PC-9 (cell line): Measurements from ENCODE around the gene CRYGN. TPM values are rescaled to one million over a fixed set of nuclear protein-coding genes. Genes with fewer than 3 reads are reported as not detected.

Experiments
- BruUV-seq: library from RNA; stranded (reverse); fragments of 400-500 nt; replicated peaks from 2 replicates; lab custom pipeline; 2021; lab: Mats Ljungman, UMichigan
- CTCF ChIA-PET: fragments of 300-600 bp; sonication (Branson Sonifier 250); formaldehyde crosslinking; loops from one replicate; lab custom pipeline; 2022; ENCODE audit warnings: antibody characterized with exemption; lab: Charles Lee
- POLR2A ChIA-PET: fragments of 300-600 bp; sonication (Branson Sonifier 250); formaldehyde crosslinking; loops from one replicate; lab custom pipeline; 2022; ENCODE audit warnings: antibody characterized with exemption; ENCODE audit not compliant: unreplicated experiment; lab: Charles Lee
- DNase-seq, 2 experiments: peaks; one replicate each; pipeline versions ENCODE4 v3.0.0 to v3.0.0-alpha.2; 2015 to 2022; ENCODE audit warnings: mixed read lengths in 1 of 2
- H2AFZ ChIP-seq: fragments of 200-600 bp; sonication (generic); 2 replicates; pipeline ENCODE4 v1.8.1; 2017; ENCODE audit warnings: antibody characterized with exemption
- H3F3A ChIP-seq: fragments of 200-600 bp; sonication (generic); 2 replicates; pipeline ENCODE4 v1.8.1; 2017; ENCODE audit warnings: antibody characterized with exemption, mild to moderate bottlenecking, low read depth; ENCODE audit not compliant: insufficient read depth
- H3K27ac ChIP-seq: fragments of 200-600 bp; sonication (generic); 2 replicates; pipeline ENCODE4 v1.6.1; 2016; ENCODE audit warnings: mixed run types
- H3K27me3 ChIP-seq: fragments of 200-600 bp; sonication (generic); 2 replicates; pipeline ENCODE4 v1.6.1; 2016; ENCODE audit warnings: low read depth, mixed run types; ENCODE audit not compliant: insufficient read depth
- H3K36me3 ChIP-seq: fragments of 200-600 bp; sonication (generic); 2 replicates; pipeline ENCODE4 v1.6.1; 2016; ENCODE audit warnings: low read depth, mixed run types
- H3K4me1 ChIP-seq: fragments of 200-600 bp; sonication (generic); replicated peaks from 2 replicates; pipeline ENCODE4 v1.6.1; 2016; ENCODE audit warnings: mixed run types; ENCODE audit not compliant: insufficient read depth
- H3K4me2 ChIP-seq: fragments of 200-600 bp; sonication (generic); 2 replicates; pipeline ENCODE4 v1.6.1; 2017; ENCODE audit warnings: mixed run types
- H3K4me3 ChIP-seq: fragments of 200-600 bp; sonication (generic); 2 replicates; pipeline ENCODE4 v1.6.1; 2016; ENCODE audit warnings: mixed run types
- H3K79me2 ChIP-seq: fragments of 200-600 bp; sonication (generic); 2 replicates; pipeline ENCODE4 v1.6.1; 2017; ENCODE audit warnings: low read depth, mixed run types
- H3K9me2 ChIP-seq: fragments of 200-600 bp; sonication (generic); 2 replicates; pipeline ENCODE4 v1.8.1; 2017; ENCODE audit warnings: mild to moderate bottlenecking; ENCODE audit not compliant: insufficient read depth
- H3K9me3 ChIP-seq: fragments of 200-600 bp; sonication (generic); 2 replicates; pipeline ENCODE4 v1.8.1; 2016; ENCODE audit warnings: low read depth; ENCODE audit not compliant: insufficient read depth
- H4K20me1 ChIP-seq: fragments of 200-600 bp; sonication (generic); 2 replicates; pipeline ENCODE4 v1.8.1; 2017; ENCODE audit not compliant: insufficient read depth
- EZH2 ChIP-seq: fragments of 200-600 bp; sonication (generic); IDR thresholded peaks from 2 replicates; pipeline ENCODE4 v1.8.0; 2017; ENCODE audit warnings: antibody characterized with exemption, low read depth
- intact Hi-C: fragments of 100-400 bp; cut with micrococcal nuclease; formaldehyde crosslinking; loops from one replicate; pipeline ENCODE4 v1.10.0; 2022; ENCODE audit not compliant: unreplicated experiment
- total RNA-seq: library from RNA; stranded (reverse); gene quantifications from 2 replicates; pipeline ENCODE4 v1.2.3, GENCODE V29; 2021
- TF ChIP-seq, protein P1 (sequence below): fragments of 200-600 bp; sonication (generic); conservative IDR thresholded peaks from 2 replicates; pipeline ENCODE4 v1.6.1; 2017; ENCODE audit warnings: mixed run types, antibody characterized with exemption, mild to moderate bottlenecking, moderate library complexity

The CRYGN gene
- total RNA-seq, 1 experiment from 2014 or later: 1.0 TPM

DNA sequence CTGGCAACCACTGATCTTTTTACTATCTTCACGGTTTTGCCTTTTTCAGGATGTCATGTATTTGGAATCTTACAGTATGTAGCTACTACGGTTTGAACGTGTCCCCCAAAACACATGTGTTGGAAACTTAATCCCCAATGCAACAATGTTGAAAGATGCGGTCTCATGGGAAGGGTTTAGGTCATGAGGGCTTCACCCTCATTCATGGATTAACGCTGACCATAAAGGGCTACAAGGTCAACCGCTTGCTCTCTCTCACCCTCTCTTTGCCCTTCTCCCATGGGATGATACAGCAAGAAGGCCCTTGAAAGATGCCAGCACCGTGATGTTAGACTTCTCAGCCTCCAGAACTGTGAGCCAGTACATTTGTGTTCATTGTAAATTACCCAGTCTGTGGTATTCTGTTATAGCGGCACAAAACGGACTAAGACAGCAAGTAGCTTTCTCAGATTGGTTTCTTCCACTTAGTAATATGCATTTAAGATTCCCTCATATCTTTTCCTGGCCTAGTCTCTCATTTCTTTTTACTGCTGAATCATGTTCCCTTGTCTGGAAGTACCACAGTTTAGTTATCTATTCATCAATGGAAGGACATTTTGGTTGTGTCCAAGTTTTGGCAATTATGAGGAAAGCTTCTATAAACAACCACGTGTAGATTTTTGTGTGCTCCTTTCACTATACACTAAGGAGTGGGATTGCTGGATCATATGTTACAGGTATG is 3.0 kb upstream of the CRYGN start:
- ChIA-PET POLR2A (interaction anchor here (0.7 kb wide), 1 partner anchor 128 kb away, joined by 6 read pairs; no protein-coding TSS in a partner anchor), CTCF (interaction anchor here (0.6 kb wide), 3 partner anchors 7 to 33 kb away, joined by 3 to 9 read pairs (median 4); no protein-coding TSS in a partner anchor)
- Histone ChIP-seq H3K36me3 (no peaks in the 10 kb centered on the region), H3K4me1 (no peaks in the 10 kb centered on the region), H3K4me3 (no peak overlapping the region), H3K27ac (no peak overlapping the region), H4K20me1 (no peaks in the 10 kb centered on the region), H3K9me2 (no peaks in the 10 kb centered on the region), H3K4me2 (no peak overlapping the region), H2AFZ (no peak overlapping the region), H3K79me2 (no peaks in the 10 kb centered on the region), H3K27me3 (peaks cover 10% of the 10 kb centered on the region; the same call in 1 of the 2 replicates), H3K9me3 (no peaks in the 10 kb centered on the region), H3F3A (no peaks in the 10 kb centered on the region)
- no TSS peak for BruUV-seq
- TF ChIP-seq, protein P1, sequence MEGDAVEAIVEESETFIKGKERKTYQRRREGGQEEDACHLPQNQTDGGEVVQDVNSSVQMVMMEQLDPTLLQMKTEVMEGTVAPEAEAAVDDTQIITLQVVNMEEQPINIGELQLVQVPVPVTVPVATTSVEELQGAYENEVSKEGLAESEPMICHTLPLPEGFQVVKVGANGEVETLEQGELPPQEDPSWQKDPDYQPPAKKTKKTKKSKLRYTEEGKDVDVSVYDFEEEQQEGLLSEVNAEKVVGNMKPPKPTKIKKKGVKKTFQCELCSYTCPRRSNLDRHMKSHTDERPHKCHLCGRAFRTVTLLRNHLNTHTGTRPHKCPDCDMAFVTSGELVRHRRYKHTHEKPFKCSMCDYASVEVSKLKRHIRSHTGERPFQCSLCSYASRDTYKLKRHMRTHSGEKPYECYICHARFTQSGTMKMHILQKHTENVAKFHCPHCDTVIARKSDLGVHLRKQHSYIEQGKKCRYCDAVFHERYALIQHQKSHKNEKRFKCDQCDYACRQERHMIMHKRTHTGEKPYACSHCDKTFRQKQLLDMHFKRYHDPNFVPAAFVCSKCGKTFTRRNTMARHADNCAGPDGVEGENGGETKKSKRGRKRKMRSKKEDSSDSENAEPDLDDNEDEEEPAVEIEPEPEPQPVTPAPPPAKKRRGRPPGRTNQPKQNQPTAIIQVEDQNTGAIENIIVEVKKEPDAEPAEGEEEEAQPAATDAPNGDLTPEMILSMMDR: no peak
- TF ChIP-seq EZH2: no peak
- intact Hi-C loops: no loop called here
- no peak for DNase-seq

DNA sequence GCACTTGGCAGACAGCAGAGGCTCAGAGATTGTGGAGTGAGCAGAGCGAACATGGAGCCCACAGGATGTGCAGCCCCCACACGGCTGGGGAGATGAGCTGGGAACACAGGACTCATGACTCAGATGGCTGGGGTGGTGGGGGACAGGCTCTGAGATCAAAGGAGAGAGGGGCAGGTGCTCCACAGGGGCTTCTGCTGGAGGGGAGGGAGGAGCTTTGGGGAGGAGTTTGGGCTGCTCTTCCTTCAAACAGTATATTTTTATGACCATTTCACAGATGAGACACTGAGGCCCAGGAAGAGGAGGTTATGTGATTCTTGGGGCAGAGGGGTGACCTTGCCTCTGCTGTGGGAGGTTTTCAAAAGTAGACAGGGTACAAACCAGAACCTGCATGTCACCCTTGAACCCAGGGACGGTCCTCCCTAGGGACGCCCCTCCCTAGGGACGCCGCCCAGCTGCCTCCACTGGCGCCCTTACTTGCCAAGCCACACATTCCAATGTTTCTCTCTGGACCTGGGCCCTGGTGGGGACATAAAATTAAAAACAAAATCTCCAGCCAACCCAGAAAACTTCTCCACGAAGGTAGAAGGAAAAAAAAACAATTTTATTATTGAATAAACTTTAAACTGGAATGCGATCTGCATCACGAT is 981 bp upstream of the CRYGN start:
- no peaks in the 10 kb centered on the region for H3K9me3 ChIP-seq
- H3F3A ChIP-seq: no peaks in the 10 kb centered on the region
- peaks cover 10% of the 10 kb centered on the region; the same call in 1 of the 2 replicates for H3K27me3 ChIP-seq
- no peaks in the 10 kb centered on the region for H3K36me3 ChIP-seq
- no peak overlapping the region for H3K4me2 ChIP-seq
- DNase-seq: no peak
- H4K20me1 ChIP-seq: no peaks in the 10 kb centered on the region
- no TSS peak for BruUV-seq
- H3K27ac ChIP-seq: no peak overlapping the region
- H3K4me3 ChIP-seq: no peak overlapping the region
- intact Hi-C loops: no loop called here
- H3K9me2 ChIP-seq: no peaks in the 10 kb centered on the region
- no peak for TF ChIP-seq EZH2
- TF ChIP-seq, protein P1: no peak
- no peaks in the 10 kb centered on the region for H3K79me2 ChIP-seq
- POLR2A ChIA-PET: no interaction called here
- no peak overlapping the region for H2AFZ ChIP-seq
- CTCF ChIA-PET: no interaction called here
- no peaks in the 10 kb centered on the region for H3K4me1 ChIP-seq

DNA sequence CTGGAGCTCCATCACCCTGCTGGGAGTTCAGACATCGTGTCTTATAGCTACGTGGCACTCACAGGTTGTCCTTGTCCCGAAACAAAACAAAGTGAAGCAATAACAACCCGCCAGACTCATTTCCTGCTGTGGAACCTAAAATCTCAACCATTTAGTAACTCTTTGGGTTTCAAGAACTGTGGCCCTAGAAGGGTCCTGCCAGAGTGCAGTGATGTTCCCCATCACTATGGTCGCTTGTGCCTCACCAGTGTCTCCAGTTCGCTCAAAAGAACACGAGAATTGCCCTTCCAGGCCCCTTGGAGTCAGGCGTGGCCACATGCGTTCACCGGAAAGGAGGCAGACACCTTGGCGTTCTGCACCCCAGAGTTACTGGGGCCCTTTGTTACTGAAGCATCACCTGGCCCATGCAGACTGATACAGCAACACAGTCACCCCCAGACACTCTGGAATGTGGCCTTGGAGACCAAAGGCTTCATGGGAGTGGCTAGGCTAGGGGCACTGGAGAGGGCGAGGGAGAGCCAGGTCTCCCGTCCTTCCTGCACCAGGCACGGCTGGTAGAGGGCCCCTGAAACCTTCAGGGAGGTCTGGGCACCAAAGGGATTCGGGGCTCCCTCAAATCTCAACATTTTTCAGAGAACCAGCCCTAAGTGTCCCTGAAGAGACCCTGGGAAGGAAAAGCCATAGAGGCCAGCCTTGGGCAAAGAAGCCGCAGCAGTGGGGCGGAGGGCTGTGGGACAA is 908 bp downstream of the CRYGN start:
- H3K79me2 ChIP-seq: no peaks in the 10 kb centered on the region
- no peaks in the 10 kb centered on the region for H3K9me2 ChIP-seq
- ChIA-PET POLR2A (no interaction called here), CTCF (interaction anchor here (0.6 kb wide), 1 partner anchor 349 kb away, joined by 8 read pairs; no protein-coding TSS in a partner anchor)
- no peak overlapping the region for H2AFZ ChIP-seq
- no peaks in the 10 kb centered on the region for H3K9me3 ChIP-seq
- H3K27ac ChIP-seq: no peak overlapping the region
- no TSS peak for BruUV-seq
- H3K27me3 ChIP-seq: peaks cover 10% of the 10 kb centered on the region; the same call in 1 of the 2 replicates
- DNase-seq: no peak
- H3F3A ChIP-seq: no peaks in the 10 kb centered on the region
- H3K4me1 ChIP-seq: no peaks in the 10 kb centered on the region
- intact Hi-C loops: no loop called here
- no peaks in the 10 kb centered on the region for H3K36me3 ChIP-seq
- H4K20me1 ChIP-seq: no peaks in the 10 kb centered on the region
- no peak for TF ChIP-seq EZH2
- TF ChIP-seq, protein P1: no peak
- H3K4me3 ChIP-seq: no peak overlapping the region
- H3K4me2 ChIP-seq: no peak overlapping the region
